ENCODE data around the gene ADRA2B. TPM values are rescaled to one million over a fixed set of nuclear protein-coding genes. Genes with fewer than 3 reads are reported as not detected.
A peak's percentile ranks its signal among the peaks of the same experiment; 100 is the strongest.

The ADRA2B gene
- total RNA-seq, 6 donors from 2014 or later: 0.15 to 1.0 (median 0.31) TPM

GRCh38 chr2:96139181-96139758 lies 22.9 kb upstream of the ADRA2B start:
- DNase-seq (no peak), ATAC-seq (ENCODE audit: low FRiP score in 2 of 2) (no peak)
- Histone ChIP-seq H3K36me3 (no peaks in the 10 kb centered on the region), H3K4me3 (no peak overlapping the region), H3K9me3 (no peaks in the 10 kb centered on the region), H3K4me1 (peaks cover 3 to 13% (median 6%) of the 10 kb centered on the region in 4 donors), H3K27me3 (no peaks in the 10 kb centered on the region), H3K27ac (peak overlapping the region in 1 of 4 donors; percentile 7)
- WGBS, 2 donors: 74 to 85% methylated on average over 6 to 7 of the region's 7 CpGs
- TF ChIP-seq POLR2A (IDR thresholded peaks at IDR 0.05) (no peak), CTCF (IDR thresholded peaks at IDR 0.05) (no peak), EP300 (IDR thresholded peaks at IDR 0.05) (no peak), POLR2AphosphoS5 (IDR thresholded peaks at IDR 0.05) (no peak)

GRCh38 chr2:96138179-96139145 lies 22.1 kb upstream of the ADRA2B start, which contains the start of gene ASTL:
ASTL (minus strand) TSS chr2:96138502; CDS start chr2:96138436, 66 bp downstream.
- WGBS, 2 donors: 13 to 19% methylated on average over 13 to 16 of the region's 17 CpGs
- H3K9me3 ChIP-seq: no peaks in the 10 kb centered on the region
- H3K4me3 ChIP-seq: peak within 1 kb of the TSS in 2 of 4 donors; percentile 2 to 29
- peak within 1 kb of the TSS in 1 of 4 donors; percentile 7 for H3K27ac ChIP-seq
- no peak for TF ChIP-seq EP300 (IDR thresholded peaks at IDR 0.05)
- peak; percentile 34 to 66 (median 55) for TF ChIP-seq CTCF (IDR thresholded peaks at IDR 0.05)
- no peak for TF ChIP-seq POLR2A (IDR thresholded peaks at IDR 0.05)
- DNase-seq (peak; percentile 50 to 81), ATAC-seq (ENCODE audit: low FRiP score in 2 of 2) (peak; percentile 34 to 37)
- H3K27me3 ChIP-seq: no peaks in the 10 kb centered on the region
- peaks cover 0 to 7% (median 4%) of the 10 kb centered on the region in 4 donors for H3K4me1 ChIP-seq
- H3K36me3 ChIP-seq: no peaks in the 10 kb centered on the region

GRCh38 chr2:96137321-96138178 lies 21.2 kb upstream of the ADRA2B start:
- no peak overlapping the region for H3K27ac ChIP-seq
- no peak overlapping the region for H3K4me3 ChIP-seq
- no peaks in the 10 kb centered on the region for H3K27me3 ChIP-seq
- DNase-seq: no peak
- no peak for ATAC-seq (ENCODE audit: low FRiP score in 2 of 2)
- no peaks in the 10 kb centered on the region for H3K9me3 ChIP-seq
- H3K4me1 ChIP-seq: peaks cover 0 to 7% (median 4%) of the 10 kb centered on the region in 4 donors
- H3K36me3 ChIP-seq: no peaks in the 10 kb centered on the region
- TF ChIP-seq POLR2A (IDR thresholded peaks at IDR 0.05) (no peak), EP300 (IDR thresholded peaks at IDR 0.05) (no peak), CTCF (IDR thresholded peaks at IDR 0.05) (no peak), POLR2AphosphoS5 (IDR thresholded peaks at IDR 0.05) (no peak)
- WGBS, 2 donors: 68 to 79% methylated on average over 7 to 15 of the region's 15 CpGs

GRCh38 chr2:96136129-96136720 lies 19.9 kb upstream of the ADRA2B start:
- H3K4me1 ChIP-seq: peaks cover 0 to 7% (median 4%) of the 10 kb centered on the region in 4 donors
- no peaks in the 10 kb centered on the region for H3K9me3 ChIP-seq
- no peaks in the 10 kb centered on the region for H3K36me3 ChIP-seq
- no peak overlapping the region for H3K4me3 ChIP-seq
- 88 to 93% methylated on average over 5 to 8 of the region's 8 CpGs for WGBS, 2 donors
- no peak overlapping the region for H3K27ac ChIP-seq
- TF ChIP-seq CTCF (IDR thresholded peaks at IDR 0.05): no peak
- TF ChIP-seq EP300 (IDR thresholded peaks at IDR 0.05): no peak
- TF ChIP-seq POLR2AphosphoS5 (IDR thresholded peaks at IDR 0.05): no peak
- no peak for TF ChIP-seq POLR2A (IDR thresholded peaks at IDR 0.05)
- no peaks in the 10 kb centered on the region for H3K27me3 ChIP-seq
- DNase-seq (no peak), ATAC-seq (ENCODE audit: low FRiP score in 2 of 2) (no peak)

Measured in upper lobe of left lung (tissue), 6 donors.